Calu3 (cell line): ENCODE data around the gene ST6GAL1. TPM values are rescaled to one million over a fixed set of nuclear protein-coding genes. Genes with fewer than 3 reads are reported as not detected.
A peak's percentile ranks its signal among the peaks of the same experiment; 100 is the strongest.
"Not testable (repeated sequence)": the region's sequence is repeated elsewhere in the genome, so short reads cannot be mapped to it uniquely, and the experiment has no call there.

Source experiments
- Bru-seq: library from RNA; stranded (reverse); fragments of 400-500 nt; gene quantifications from one replicate; lab custom pipeline; 2021; lab: Mats Ljungman, UMichigan
- BruChase-seq, 2 experiments: library from RNA; stranded (reverse); fragments of 400-500 nt; gene quantifications; one replicate each; lab custom pipeline; 2021; lab: Mats Ljungman, UMichigan
- BruUV-seq: library from RNA; stranded (reverse); fragments of 400-500 nt; replicated peaks from 2 replicates; lab custom pipeline; 2021; lab: Mats Ljungman, UMichigan
- CTCF ChIA-PET: fragments of 300-600 bp; sonication (Branson Sonifier 250); formaldehyde crosslinking; loops from one replicate; lab custom pipeline; 2022; ENCODE audit warnings: antibody characterized with exemption; lab: Charles Lee
- DNase-seq: peaks from one replicate; pipeline ENCODE4 v3.0.0; 2022
- H3K27ac Mint-ChIP-seq: one replicate; pipeline ENCODE4 v1.8.0; 2022; ENCODE audit warnings: mixed read lengths; ENCODE audit not compliant: unreplicated experiment
- H3K27me3 Mint-ChIP-seq: one replicate; pipeline ENCODE4 v1.8.0; 2022; ENCODE audit warnings: mixed read lengths; ENCODE audit not compliant: unreplicated experiment
- H3K36me3 Mint-ChIP-seq: one replicate; pipeline ENCODE4 v1.8.0; 2022; ENCODE audit warnings: mild to moderate bottlenecking, moderate library complexity, mixed read lengths; ENCODE audit not compliant: insufficient read depth, unreplicated experiment
- H3K4me1 Mint-ChIP-seq: one replicate; pipeline ENCODE4 v1.8.0; 2022; ENCODE audit warnings: mild to moderate bottlenecking, low read depth, mixed read lengths; ENCODE audit not compliant: unreplicated experiment
- H3K4me3 Mint-ChIP-seq: one replicate; pipeline ENCODE4 v1.8.0; 2022; ENCODE audit warnings: mild to moderate bottlenecking, low read depth, moderate library complexity, mixed read lengths; ENCODE audit not compliant: unreplicated experiment
- H3K9me3 Mint-ChIP-seq: one replicate; pipeline ENCODE4 v1.8.0; 2022; ENCODE audit warnings: low read depth, mixed read lengths; ENCODE audit not compliant: unreplicated experiment
- CTCF ChIP-seq: fragments of 200-600 bp; IDR thresholded peaks from one replicate; pipeline ENCODE4 v1.8.0; 2022; ENCODE audit warnings: antibody characterized with exemption; ENCODE audit not compliant: unreplicated experiment
- intact Hi-C: fragments of 100-400 bp; cut with micrococcal nuclease; formaldehyde crosslinking; loops from one replicate; pipeline ENCODE4 v1.10.0; 2022; ENCODE audit not compliant: unreplicated experiment
- long read RNA-seq: library from polyadenylated mRNA; stranded (forward); transcript quantifications from one replicate; pipeline ENCODE4 v2.0.0, GENCODE V29; 2022
- total RNA-seq: library from RNA; stranded (reverse); gene quantifications from 2 replicates; pipeline ENCODE4 v1.2.3, GENCODE V29; 2022

Gene ST6GAL1
- total RNA-seq (14.4 and 20.4 TPM in 2 replicates), Bru-seq, nascent RNA (percentile 50 among the genes with signal in this experiment), BruChase-seq, experiment 1, labeled RNA remaining after a 6-hour chase (percentile 58 among the genes with signal in this experiment), BruChase-seq, experiment 2, labeled RNA remaining after a 2-hour chase (percentile 58 among the genes with signal in this experiment)
- long read RNA-seq, full-length matches to known transcripts = 4 of 11 reads
- long read RNA-seq, partial matches to known transcripts = 3 of 11 reads
- long read RNA-seq, other reads (novel, unspliced or antisense) = 4 of 11 reads

DNA sequence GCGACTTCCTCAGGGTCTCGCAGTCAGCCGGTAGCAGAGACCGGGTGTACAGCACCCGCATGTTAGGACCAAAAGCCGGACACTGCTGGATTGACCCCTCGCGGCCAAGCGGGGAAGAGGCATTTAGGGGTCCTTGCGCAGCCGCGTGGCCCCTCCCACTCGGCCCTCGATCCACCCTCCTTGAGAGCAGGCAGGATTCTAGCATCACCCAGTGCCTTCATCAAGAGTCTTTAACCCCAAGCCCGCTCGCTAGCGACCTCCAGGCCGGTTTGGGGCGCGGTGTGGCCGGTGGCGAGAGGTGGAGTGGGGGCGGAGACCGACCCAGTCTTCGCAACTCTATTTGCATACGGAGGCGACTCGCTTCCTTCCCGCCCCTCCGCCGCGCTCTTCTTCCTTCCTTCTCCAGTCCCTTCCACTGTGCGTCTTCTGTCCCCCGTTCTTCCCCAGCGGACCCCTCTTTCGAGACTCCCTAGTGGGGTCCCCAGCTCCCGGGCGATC, at the start of gene ST6GAL1:
Gene ST6GAL1 (plus strand): TSS at position 384 of the 498 bp plus-strand sequence. CDS start 112,178 bp downstream, outside the sequence.
- Mint-ChIP-seq H3K4me3 (peak within 1 kb of the TSS; percentile 80), H3K9me3 (no peaks in the 10 kb centered on the region), H3K36me3 (peaks cover 33% of the 10 kb centered on the region), H3K4me1 (peaks cover 24% of the 10 kb centered on the region), H3K27me3 (peaks cover 62% of the 10 kb centered on the region), H3K27ac (peak within 1 kb of the TSS; percentile 4)
- peak; percentile 68 for DNase-seq
- peak; percentile 29 for TF ChIP-seq CTCF
- BruUV-seq = no TSS peak
- intact Hi-C loops = loop anchor here (5.0 to 10.0 kb wide), 2 partner anchors 135 to 237 kb away; no protein-coding TSS in a partner anchor
- CTCF ChIA-PET = interaction anchor here (0.8 to 3.0 kb wide), 3 partner anchors 9 to 134 kb away, joined by 4 to 17 read pairs (median 4); no protein-coding TSS in a partner anchor

GRCh38 chr3:186882150-186882524, 48.2 kb upstream of the ST6GAL1 start:
- peaks cover 20% of the 10 kb centered on the region for H3K27me3 Mint-ChIP-seq
- CTCF ChIA-PET = interaction anchor here (0.6 kb wide), 1 partner anchor 574 kb away, joined by 4 read pairs; no protein-coding TSS in a partner anchor
- intact Hi-C loops = no loop called here
- no peaks in the 10 kb centered on the region for H3K4me1 Mint-ChIP-seq
- no peaks in the 10 kb centered on the region for H3K9me3 Mint-ChIP-seq
- no TSS peak for BruUV-seq
- no peaks in the 10 kb centered on the region for H3K36me3 Mint-ChIP-seq
- no peak overlapping the region for H3K27ac Mint-ChIP-seq
- H3K4me3 Mint-ChIP-seq = no peak overlapping the region
- TF ChIP-seq CTCF = no peak
- no peak for DNase-seq

DNA sequence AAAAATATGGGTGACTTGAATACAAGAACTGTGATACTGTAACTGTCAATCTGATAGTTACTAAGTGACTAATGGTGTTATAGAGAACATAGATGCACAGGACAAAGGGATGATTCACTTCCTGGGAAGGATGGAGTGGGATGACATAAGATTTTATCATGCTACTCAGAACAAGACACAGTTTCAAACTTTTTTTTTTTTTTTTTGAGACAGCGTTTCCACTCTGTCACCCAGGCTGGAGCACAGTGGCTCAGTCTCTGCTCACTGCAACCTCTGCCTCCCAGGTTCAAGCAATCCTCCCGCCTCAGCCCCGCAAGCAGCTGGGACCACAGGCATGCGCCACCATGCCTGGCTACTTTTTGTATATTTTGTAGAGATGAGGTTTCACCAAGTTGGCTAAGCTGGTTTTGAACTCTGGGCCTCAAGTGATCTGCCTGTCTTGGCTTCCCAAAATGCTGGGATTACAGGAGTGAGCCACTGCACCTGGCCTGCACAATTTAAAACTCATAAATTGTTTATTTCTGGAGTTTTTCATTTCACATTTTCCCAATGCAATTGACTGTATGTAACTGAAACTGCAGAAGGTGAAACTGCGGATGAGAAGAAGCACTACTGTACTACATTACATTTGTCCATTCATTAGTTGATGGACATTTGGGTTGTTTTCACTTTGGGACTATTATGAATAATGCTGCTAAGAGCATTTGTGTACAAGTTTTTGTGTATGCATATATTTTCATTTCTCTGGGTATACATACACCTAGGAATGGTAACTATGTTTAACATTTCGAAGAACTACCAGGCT, 47.2 kb upstream of the ST6GAL1 start:
- Mint-ChIP-seq H3K4me3 (no peak overlapping the region), H3K4me1 (no peaks in the 10 kb centered on the region), H3K36me3 (no peaks in the 10 kb centered on the region), H3K27me3 (peaks cover 29% of the 10 kb centered on the region), H3K27ac (no peak overlapping the region), H3K9me3 (no peaks in the 10 kb centered on the region)
- CTCF ChIA-PET = no interaction called here
- TF ChIP-seq CTCF = no peak
- no peak for DNase-seq
- intact Hi-C loops = no loop called here
- BruUV-seq = no TSS peak

GRCh38 chr3:186883686-186884058, 46.7 kb upstream of the ST6GAL1 start:
- CTCF ChIA-PET = no interaction called here
- DNase-seq = no peak
- BruUV-seq = no TSS peak
- Mint-ChIP-seq H3K9me3 (no peaks in the 10 kb centered on the region), H3K4me1 (no peaks in the 10 kb centered on the region), H3K27me3 (peaks cover 35% of the 10 kb centered on the region), H3K27ac (no peak overlapping the region), H3K4me3 (no peak overlapping the region), H3K36me3 (no peaks in the 10 kb centered on the region)
- intact Hi-C loops = no loop called here
- no peak for TF ChIP-seq CTCF

GRCh38 chr3:186884868-186885267, 45.5 kb upstream of the ST6GAL1 start:
- intact Hi-C loops, H3K27ac Mint-ChIP-seq, DNase-seq, H3K36me3 Mint-ChIP-seq, H3K9me3 Mint-ChIP-seq, BruUV-seq, H3K4me1 Mint-ChIP-seq, CTCF ChIA-PET, H3K4me3 Mint-ChIP-seq: not testable (repeated sequence)
- H3K27me3 Mint-ChIP-seq = peaks cover 47% of the 10 kb centered on the region
